Measurements from ENCODE around the gene IQCF5. TPM values are rescaled to one million over a fixed set of nuclear protein-coding genes. Genes with fewer than 3 reads are reported as not detected.
"Not testable (repeated sequence)": the region's sequence is repeated elsewhere in the genome, so short reads cannot be mapped to it uniquely, and the experiment has no call there.

IQCF5 gene
- total and polyA plus RNA-seq, 2 of the 4 experiments (the other 2 are of a cell fraction): not detected

DNA sequence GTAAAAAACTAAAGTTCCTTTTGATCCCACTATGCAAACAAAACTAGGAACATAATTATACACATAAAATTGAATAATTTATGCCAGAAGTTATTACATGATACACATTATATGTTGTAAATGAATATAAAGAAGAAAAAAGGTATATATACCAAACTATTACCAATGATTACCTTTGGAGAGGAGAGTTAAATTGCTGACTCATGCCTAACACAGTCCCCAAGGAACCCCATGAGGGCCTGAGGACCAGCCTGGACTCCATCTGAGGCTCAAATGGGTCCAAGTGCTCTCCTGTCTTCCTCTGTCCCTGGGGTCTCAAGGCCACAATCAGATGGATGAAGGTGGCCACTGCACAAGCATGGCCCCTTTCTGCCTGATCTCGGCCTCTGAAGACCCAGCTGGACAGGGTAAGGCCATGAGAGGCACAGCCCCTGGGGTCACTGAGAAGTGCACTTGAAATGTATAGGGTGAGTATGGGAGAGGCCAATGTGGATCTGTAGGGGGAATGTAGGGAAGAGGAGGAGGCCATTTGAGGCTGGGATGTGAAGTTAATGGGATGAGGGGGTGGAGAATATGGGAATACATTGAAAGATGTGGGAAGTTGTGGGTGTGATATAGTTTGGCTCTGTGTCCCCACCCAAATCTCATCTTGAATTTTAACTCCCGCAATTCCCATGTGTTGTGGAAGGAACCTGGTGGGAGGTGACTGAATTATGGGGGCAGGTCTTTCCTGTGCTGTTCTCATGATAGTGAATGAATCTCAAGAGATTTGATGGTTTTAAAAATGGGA is 28.8 kb upstream of the IQCF5 start:
- no peak for TF ChIP-seq FOS (IDR thresholded peaks at IDR 0.05; ENCODE audit: low read depth, low read length)
- peak; percentile 76 for TF ChIP-seq MAFK (IDR thresholded peaks at IDR 0.05; ENCODE audit: low read depth, low read length)
- TF ChIP-seq NFE2L2 (IDR thresholded peaks at IDR 0.05; ENCODE audit: low read depth, low read length): peak; percentile 66
- TF ChIP-seq RAD21 (IDR thresholded peaks at IDR 0.05; ENCODE audit: low read length): no peak
- TF ChIP-seq MAZ (IDR thresholded peaks at IDR 0.05; ENCODE audit: borderline replicate concordance, low read depth, low read length): no peak
- TF ChIP-seq MXI1 (IDR thresholded peaks at IDR 0.05; ENCODE audit: borderline replicate concordance, low read depth, low read length): no peak
- no peak for TF ChIP-seq POLR2A (IDR thresholded peaks at IDR 0.05; ENCODE audit: low read depth, low read length)
- TF ChIP-seq, protein P1, sequence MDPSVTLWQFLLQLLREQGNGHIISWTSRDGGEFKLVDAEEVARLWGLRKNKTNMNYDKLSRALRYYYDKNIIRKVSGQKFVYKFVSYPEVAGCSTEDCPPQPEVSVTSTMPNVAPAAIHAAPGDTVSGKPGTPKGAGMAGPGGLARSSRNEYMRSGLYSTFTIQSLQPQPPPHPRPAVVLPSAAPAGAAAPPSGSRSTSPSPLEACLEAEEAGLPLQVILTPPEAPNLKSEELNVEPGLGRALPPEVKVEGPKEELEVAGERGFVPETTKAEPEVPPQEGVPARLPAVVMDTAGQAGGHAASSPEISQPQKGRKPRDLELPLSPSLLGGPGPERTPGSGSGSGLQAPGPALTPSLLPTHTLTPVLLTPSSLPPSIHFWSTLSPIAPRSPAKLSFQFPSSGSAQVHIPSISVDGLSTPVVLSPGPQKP (IDR thresholded peaks at IDR 0.05; ENCODE audit: borderline replicate concordance, low read depth, low read length): no peak
- Histone ChIP-seq H2BK15ac (ENCODE audit: low read depth, low read length) (no peak overlapping the region), H3K4me3 (ENCODE audit: insufficient read depth, low read depth, low read length) (no peak overlapping the region), H3K14ac (replicated peaks; ENCODE audit: low read depth, low read length) (no peak overlapping the region), H4K5ac (ENCODE audit: low read depth, low read length) (no peak overlapping the region), H3K27me3 (ENCODE audit: control insufficient read depth, insufficient read depth, low read length) (no peaks in the 10 kb centered on the region), H3K4me1 (ENCODE audit: control insufficient read depth, insufficient read depth, low read length) (no peaks in the 10 kb centered on the region), H3K79me1 (ENCODE audit: low read depth in 1 of 2, low read length in 2 of 2) (no peaks in the 10 kb centered on the region), H3K9me1 (ENCODE audit: insufficient read depth, low read length) (no peaks in the 10 kb centered on the region), H4K8ac (ENCODE audit: low read depth in 2 of 2, low read length in 2 of 2) (no peak overlapping the region), H3K27ac (ENCODE audit: insufficient read depth, low read length) (no peak overlapping the region), H3K36me3 (ENCODE audit: control insufficient read depth, insufficient read depth, low read length) (no peaks in the 10 kb centered on the region), H3K56ac (ENCODE audit: extremely low read depth, insufficient read depth, low read length) (no peak overlapping the region), H4K20me1 (ENCODE audit: insufficient read depth, low read length) (no peaks in the 10 kb centered on the region), H4K91ac (ENCODE audit: insufficient read depth, low read depth, low read length) (no peak overlapping the region), H2BK120ac (ENCODE audit: low read depth, low read length) (no peak overlapping the region), H3K18ac (ENCODE audit: low read depth, low read length) (no peak overlapping the region), H2AFZ (replicated peaks; ENCODE audit: low read length, poor library complexity) (no peak overlapping the region), H3K9ac (ENCODE audit: low read depth, low read length) (no peak overlapping the region), H2AK9ac (replicated peaks; ENCODE audit: low read depth, low read length, poor library complexity) (no peak overlapping the region), H2BK5ac (ENCODE audit: low read depth, low read length, poor library complexity, severe bottlenecking) (no peak overlapping the region), H3K9me3 (ENCODE audit: control insufficient read depth, insufficient read depth, low read length) (0 out of 2 replicates have a peak, but pooled peaks cover 3% of the 10 kb centered on the region), H3K4me2 (ENCODE audit: low read depth, low read length) (no peak overlapping the region), H3K23ac (ENCODE audit: low read depth, low read length) (no peak overlapping the region), H2BK20ac (ENCODE audit: low read depth, low read length) (no peak overlapping the region), H2AK5ac (ENCODE audit: low read depth, low read length) (no peak overlapping the region), H3K4ac (ENCODE audit: low read depth, low read length) (no peak overlapping the region)
- dilution Hi-C loops (cut with HindIII; ENCODE audit: low sequenced_read_pairs, unreplicated experiment): no loop called here
- in situ Hi-C loops (cut with MboI; ENCODE audit: low sequenced_read_pairs): no loop called here
- intact Hi-C loops (cut with micrococcal nuclease): loop anchor here (10.0 kb wide), 1 partner anchor 169 kb away; no protein-coding TSS in a partner anchor
- ATAC-seq (ENCODE audit: low read depth): no peak
- WGBS, 2 experiments (ENCODE audit: extremely low coverage in 2 of 2, insufficient read length in 1 of 2): no CpG with 5 or more reads among the region's 2 CpGs
- ChIA-PET CTCF (no interaction called here), POLR2A (ENCODE audit: unreplicated experiment) (no interaction called here)
- no peak for DNase-seq
- BruUV-seq (replicated peaks): no TSS peak

- H3K79me1 ChIP-seq (ENCODE audit: low read depth in 1 of 2, low read length in 2 of 2); H2AFZ ChIP-seq (replicated peaks; ENCODE audit: low read length, poor library complexity); H3K4me1 ChIP-seq (ENCODE audit: control insufficient read depth, insufficient read depth, low read length); dilution Hi-C loops (cut with HindIII; ENCODE audit: low sequenced_read_pairs, unreplicated experiment); H4K8ac ChIP-seq (ENCODE audit: low read depth in 2 of 2, low read length in 2 of 2); H3K9ac ChIP-seq (ENCODE audit: low read depth, low read length); BruUV-seq (replicated peaks); H3K4me3 ChIP-seq (ENCODE audit: insufficient read depth, low read depth, low read length); H4K20me1 ChIP-seq (ENCODE audit: insufficient read depth, low read length); H2AK5ac ChIP-seq (ENCODE audit: low read depth, low read length); DNase-seq; H3K27ac ChIP-seq (ENCODE audit: insufficient read depth, low read length); H3K9me1 ChIP-seq (ENCODE audit: insufficient read depth, low read length); H2AK9ac ChIP-seq (replicated peaks; ENCODE audit: low read depth, low read length, poor library complexity); H2BK15ac ChIP-seq (ENCODE audit: low read depth, low read length); H3K4ac ChIP-seq (ENCODE audit: low read depth, low read length); POLR2A ChIA-PET (ENCODE audit: unreplicated experiment); H2BK5ac ChIP-seq (ENCODE audit: low read depth, low read length, poor library complexity, severe bottlenecking); H2BK20ac ChIP-seq (ENCODE audit: low read depth, low read length); H3K4me2 ChIP-seq (ENCODE audit: low read depth, low read length); H3K27me3 ChIP-seq (ENCODE audit: control insufficient read depth, insufficient read depth, low read length); CTCF ChIA-PET; H3K23ac ChIP-seq (ENCODE audit: low read depth, low read length); H3K56ac ChIP-seq (ENCODE audit: extremely low read depth, insufficient read depth, low read length); H3K9me3 ChIP-seq (ENCODE audit: control insufficient read depth, insufficient read depth, low read length); H4K5ac ChIP-seq (ENCODE audit: low read depth, low read length); H3K18ac ChIP-seq (ENCODE audit: low read depth, low read length); H3K36me3 ChIP-seq (ENCODE audit: control insufficient read depth, insufficient read depth, low read length); H3K14ac ChIP-seq (replicated peaks; ENCODE audit: low read depth, low read length); in situ Hi-C loops (cut with MboI; ENCODE audit: low sequenced_read_pairs); ATAC-seq (ENCODE audit: low read depth); H4K91ac ChIP-seq (ENCODE audit: insufficient read depth, low read depth, low read length); H2BK120ac ChIP-seq (ENCODE audit: low read depth, low read length): not testable (repeated sequence)
- intact Hi-C loops (cut with micrococcal nuclease): loop anchor here (10.0 kb wide), 1 partner anchor 168 kb away; no protein-coding TSS in a partner anchor
- 63% methylated on average over 3 of the region's 7 CpGs; no CpG with 5 or more reads in 1 of the 2 experiments for WGBS, 2 experiments (ENCODE audit: extremely low coverage in 2 of 2, insufficient read length in 1 of 2)
Observed at GRCh38 chr3:51902361-51902760, 27.0 kb upstream of the IQCF5 start.
